SK-N-SH (cell line): ENCODE measurements around the gene ILF3. TPM values are rescaled to one million over a fixed set of nuclear protein-coding genes. Genes with fewer than 3 reads are reported as not detected.

Experiments used
- CTCF ChIA-PET: fragments of 300-600, 350-600 bp; formaldehyde crosslinking; extraction: SDS; loops from one replicate; lab custom pipeline; 2021; lab: Yijun Ruan, JAX
- POLR2A ChIA-PET: fragments of 350-600 bp; sonication (Branson Sonifier 250); formaldehyde crosslinking; extraction: SDS; loops from one replicate; lab custom pipeline; 2020; ENCODE audit warnings: antibody characterized with exemption, inconsistent platforms; lab: Yijun Ruan, JAX
- DNase-seq: peaks from one replicate; pipeline ENCODE4 v3.0.0; 2012
- H2AFZ ChIP-seq: fragments of 200-600 bp; sonication (generic); 2 replicates; pipeline ENCODE4 v1.8.1; 2016; ENCODE audit warnings: antibody characterized with exemption, mild to moderate bottlenecking, low read depth
- H3F3A ChIP-seq: fragments of 200-600 bp; sonication (generic); replicated peaks from 2 replicates; pipeline ENCODE3; 2016; ENCODE audit warnings: antibody characterized with exemption, mild to moderate bottlenecking; ENCODE audit not compliant: insufficient read depth
- H3K27ac ChIP-seq, 2 experiments: fragments of 200-500 bp in 1 of 2; fragments of 200-600 bp in 1 of 2; sonication (Bioruptor generic) in 1 of 2; sonication (generic), shearing (Covaris generic) in 1 of 2; 2 replicates each; pipeline versions ENCODE4 v1.5.1 to v1.6.1; 2014 to 2016; ENCODE audit warnings: low read depth in 2 of 2, inconsistent platforms in 1 of 2, low read length in 1 of 2, mild to moderate bottlenecking in 1 of 2, mixed read lengths in 1 of 2
- H3K27me3 ChIP-seq: fragments of 200-600 bp; sonication (generic), shearing (Covaris generic); 2 replicates; pipeline ENCODE4 v1.6.1; 2016; ENCODE audit warnings: mixed run types; ENCODE audit not compliant: insufficient read depth
- H3K36me3 ChIP-seq, 2 experiments: fragments of 200-500 bp in 1 of 2; fragments of 200-600 bp in 1 of 2; sonication (Bioruptor generic) in 1 of 2; sonication (generic) in 1 of 2; replicated peaks in 1 of 2; 2 replicates each; pipeline versions ENCODE3 to v1.5.1; 2014 to 2016; ENCODE audit warnings: low read length in 1 of 2, mild to moderate bottlenecking in 1 of 2; ENCODE audit not compliant: insufficient read depth in 2 of 2, control insufficient read depth in 1 of 2
- H3K4me1 ChIP-seq, 2 experiments: fragments of 200-500 bp in 1 of 2; fragments of 200-600 bp in 1 of 2; sonication (Bioruptor generic) in 1 of 2; sonication (generic), shearing (Covaris generic) in 1 of 2; 2 replicates each; pipeline versions ENCODE4 v1.5.1 to v1.6.1; 2014 to 2016; ENCODE audit warnings: low read depth in 1 of 2, low read length in 1 of 2, mixed run types in 1 of 2; ENCODE audit not compliant: insufficient read depth in 2 of 2, control insufficient read depth in 1 of 2
- H3K4me2 ChIP-seq: fragments of 200-600 bp; sonication (generic), shearing (Covaris generic); 2 replicates; pipeline ENCODE4 v1.6.1; 2017; ENCODE audit warnings: mixed run types
- H3K4me3 ChIP-seq, 2 experiments: fragments of 200-500 bp in 1 of 2; fragments of 200-600 bp in 1 of 2; sonication (Bioruptor generic) in 1 of 2; sonication (generic), shearing (Covaris generic) in 1 of 2; 2 replicates each; pipeline versions ENCODE4 v1.5.1 to v1.8.1; 2014 to 2016; ENCODE audit warnings: low read depth in 2 of 2, inconsistent platforms in 1 of 2, low read length in 1 of 2, mild to moderate bottlenecking in 1 of 2, mixed read lengths in 1 of 2, moderate library complexity in 1 of 2
- H3K79me2 ChIP-seq: fragments of 200-600 bp; sonication (generic); 2 replicates; pipeline ENCODE4 v1.8.1; 2017; ENCODE audit warnings: mild to moderate bottlenecking; ENCODE audit not compliant: insufficient read depth
- H3K9ac ChIP-seq: fragments of 200-600 bp; sonication (generic); 2 replicates; pipeline ENCODE4 v1.6.1; 2017; ENCODE audit warnings: mixed run types
- H3K9me2 ChIP-seq: fragments of 200-600 bp; sonication (generic); 2 replicates; pipeline ENCODE4 v1.6.1; 2017; ENCODE audit warnings: mixed run types
- H3K9me3 ChIP-seq: fragments of 200-600 bp; sonication (generic); 2 replicates; pipeline ENCODE4 v1.6.1; 2017; ENCODE audit warnings: mixed run types, mild to moderate bottlenecking, moderate library complexity
- H4K20me1 ChIP-seq: fragments of 200-600 bp; sonication (generic); 2 replicates; pipeline ENCODE4 v1.6.1; 2017; ENCODE audit warnings: mild to moderate bottlenecking, mixed run types; ENCODE audit not compliant: insufficient read depth
- CHD2 ChIP-seq: fragments of 150-350 bp; IDR thresholded peaks from 2 replicates; pipeline ENCODE4 v1.6.1; 2018; ENCODE audit warnings: low read length; ENCODE audit not compliant: partially characterized antibody
- EZH2phosphoT487 ChIP-seq: fragments of 200-600 bp; sonication (generic); IDR thresholded peaks from 2 replicates; pipeline ENCODE4 v1.6.1; 2017; ENCODE audit warnings: low read depth, mixed run types, mild to moderate bottlenecking, antibody characterized with exemption, moderate library complexity, borderline replicate concordance
- FOSL2 ChIP-seq: IDR thresholded peaks from 2 replicates; pipeline ENCODE4 v1.4.0; 2012; ENCODE audit warnings: low read depth, mild to moderate bottlenecking, moderate library complexity, borderline replicate concordance
- MEF2A ChIP-seq: IDR thresholded peaks from 2 replicates; pipeline ENCODE4 v1.4.0; 2012; ENCODE audit warnings: low read depth, borderline replicate concordance
- NRF1 ChIP-seq: IDR thresholded peaks from 2 replicates; pipeline ENCODE4 v1.6.1; 2012; ENCODE audit warnings: low read depth, mild to moderate bottlenecking, low read length
- POLR2AphosphoS5 ChIP-seq: IDR thresholded peaks from 2 replicates; pipeline ENCODE4 v1.6.1; 2012; ENCODE audit warnings: low read depth, low read length
- RXRA ChIP-seq: IDR thresholded peaks from 2 replicates; pipeline ENCODE4 v1.4.0; 2012; ENCODE audit warnings: low read depth, mild to moderate bottlenecking, borderline replicate concordance
- SMC3 ChIP-seq: IDR thresholded peaks from 2 replicates; pipeline ENCODE4 v1.6.1; 2012; ENCODE audit warnings: low read depth, low read length, improper control_type of control experiment
- TAF1 ChIP-seq: IDR thresholded peaks from 2 replicates; pipeline ENCODE4 v1.6.1; 2012; ENCODE audit warnings: low read depth, mild to moderate bottlenecking, low read length, moderate library complexity, borderline replicate concordance
- TCF12 ChIP-seq: IDR thresholded peaks from 2 replicates; pipeline ENCODE4 v1.4.0; 2012
- TEAD4 ChIP-seq: IDR thresholded peaks from 2 replicates; pipeline ENCODE4 v1.4.0; 2012; ENCODE audit warnings: mild to moderate bottlenecking, borderline replicate concordance; ENCODE audit not compliant: insufficient read depth
- WGBS: methylation state at CpG from one replicate; pipeline ENCODE4 v1.1.6; 2017; ENCODE audit warnings: low lambda C conversion rate; 5-methylcytosine and 5-hydroxymethylcytosine counted together
- polyA plus RNA-seq, 3 experiments: library from polyadenylated mRNA; depleted of rRNA; stranded (reverse); fragments of >200 nt; gene quantifications; 2 replicates each; pipeline ENCODE4 v1.2.3, GENCODE V29; 2012
- TF ChIP-seq, protein P1 (sequence below): fragments of 200-600 bp; sonication (generic); IDR thresholded peaks from 2 replicates; pipeline ENCODE4 v1.6.1; 2017; ENCODE audit warnings: antibody characterized with exemption, mild to moderate bottlenecking, moderate library complexity
- TF ChIP-seq, protein P2 (sequence below): IDR thresholded peaks from 2 replicates; pipeline ENCODE4 v1.6.1; 2012; ENCODE audit warnings: mild to moderate bottlenecking, low read depth, low read length, moderate library complexity

ILF3 gene
- polyA plus RNA-seq, 1 of the 3 experiments (the other 2 are of a cell fraction) = 229 TPM

GRCh38 chr19:10686193-10686592 lies 32.0 kb downstream of the ILF3 start:
- peaks cover 32% of the 10 kb centered on the region for H3K79me2 ChIP-seq

GRCh38 chr19:10686661-10687517 lies 32.7 kb downstream of the ILF3 start:
- 89% methylated on average over 12 of the region's 31 CpGs for WGBS
- H3K4me3 ChIP-seq = no peak overlapping the region
- peaks cover 81% of the 10 kb centered on the region for H4K20me1 ChIP-seq
- H3K4me1 ChIP-seq = no peaks in the 10 kb centered on the region
- H3K4me2 ChIP-seq = no peak overlapping the region
- no peak overlapping the region for H3K9ac ChIP-seq
- H3K36me3 ChIP-seq = peaks cover 61 to 96% of the 10 kb centered on the region in 2 experiments
- ChIA-PET CTCF (interaction anchor here (0.7 to 3.2 kb wide), 4 partner anchors 13 to 106 kb away, joined by 3 to 22 read pairs (median 8); partner anchors contain the start of gene QTRT1), POLR2A (no interaction called here)
- H3K9me2 ChIP-seq = no peaks in the 10 kb centered on the region
- DNase-seq = peak; percentile 10
- no peaks in the 10 kb centered on the region for H3K9me3 ChIP-seq
- H3K27ac ChIP-seq = no peak overlapping the region
- peaks cover 13% of the 10 kb centered on the region for H3F3A ChIP-seq
- H2AFZ ChIP-seq = no peak overlapping the region
- H3K79me2 ChIP-seq = peaks cover 26% of the 10 kb centered on the region
- TF ChIP-seq TEAD4 (no peak), POLR2AphosphoS5 (no peak), MEF2A (no peak), FOSL2 (no peak), TCF12 (no peak), NRF1 (no peak), CHD2 (no peak), TAF1 (no peak), RXRA (no peak)
- TF ChIP-seq, protein P1, sequence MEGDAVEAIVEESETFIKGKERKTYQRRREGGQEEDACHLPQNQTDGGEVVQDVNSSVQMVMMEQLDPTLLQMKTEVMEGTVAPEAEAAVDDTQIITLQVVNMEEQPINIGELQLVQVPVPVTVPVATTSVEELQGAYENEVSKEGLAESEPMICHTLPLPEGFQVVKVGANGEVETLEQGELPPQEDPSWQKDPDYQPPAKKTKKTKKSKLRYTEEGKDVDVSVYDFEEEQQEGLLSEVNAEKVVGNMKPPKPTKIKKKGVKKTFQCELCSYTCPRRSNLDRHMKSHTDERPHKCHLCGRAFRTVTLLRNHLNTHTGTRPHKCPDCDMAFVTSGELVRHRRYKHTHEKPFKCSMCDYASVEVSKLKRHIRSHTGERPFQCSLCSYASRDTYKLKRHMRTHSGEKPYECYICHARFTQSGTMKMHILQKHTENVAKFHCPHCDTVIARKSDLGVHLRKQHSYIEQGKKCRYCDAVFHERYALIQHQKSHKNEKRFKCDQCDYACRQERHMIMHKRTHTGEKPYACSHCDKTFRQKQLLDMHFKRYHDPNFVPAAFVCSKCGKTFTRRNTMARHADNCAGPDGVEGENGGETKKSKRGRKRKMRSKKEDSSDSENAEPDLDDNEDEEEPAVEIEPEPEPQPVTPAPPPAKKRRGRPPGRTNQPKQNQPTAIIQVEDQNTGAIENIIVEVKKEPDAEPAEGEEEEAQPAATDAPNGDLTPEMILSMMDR = no peak
- TF ChIP-seq, protein P2, sequence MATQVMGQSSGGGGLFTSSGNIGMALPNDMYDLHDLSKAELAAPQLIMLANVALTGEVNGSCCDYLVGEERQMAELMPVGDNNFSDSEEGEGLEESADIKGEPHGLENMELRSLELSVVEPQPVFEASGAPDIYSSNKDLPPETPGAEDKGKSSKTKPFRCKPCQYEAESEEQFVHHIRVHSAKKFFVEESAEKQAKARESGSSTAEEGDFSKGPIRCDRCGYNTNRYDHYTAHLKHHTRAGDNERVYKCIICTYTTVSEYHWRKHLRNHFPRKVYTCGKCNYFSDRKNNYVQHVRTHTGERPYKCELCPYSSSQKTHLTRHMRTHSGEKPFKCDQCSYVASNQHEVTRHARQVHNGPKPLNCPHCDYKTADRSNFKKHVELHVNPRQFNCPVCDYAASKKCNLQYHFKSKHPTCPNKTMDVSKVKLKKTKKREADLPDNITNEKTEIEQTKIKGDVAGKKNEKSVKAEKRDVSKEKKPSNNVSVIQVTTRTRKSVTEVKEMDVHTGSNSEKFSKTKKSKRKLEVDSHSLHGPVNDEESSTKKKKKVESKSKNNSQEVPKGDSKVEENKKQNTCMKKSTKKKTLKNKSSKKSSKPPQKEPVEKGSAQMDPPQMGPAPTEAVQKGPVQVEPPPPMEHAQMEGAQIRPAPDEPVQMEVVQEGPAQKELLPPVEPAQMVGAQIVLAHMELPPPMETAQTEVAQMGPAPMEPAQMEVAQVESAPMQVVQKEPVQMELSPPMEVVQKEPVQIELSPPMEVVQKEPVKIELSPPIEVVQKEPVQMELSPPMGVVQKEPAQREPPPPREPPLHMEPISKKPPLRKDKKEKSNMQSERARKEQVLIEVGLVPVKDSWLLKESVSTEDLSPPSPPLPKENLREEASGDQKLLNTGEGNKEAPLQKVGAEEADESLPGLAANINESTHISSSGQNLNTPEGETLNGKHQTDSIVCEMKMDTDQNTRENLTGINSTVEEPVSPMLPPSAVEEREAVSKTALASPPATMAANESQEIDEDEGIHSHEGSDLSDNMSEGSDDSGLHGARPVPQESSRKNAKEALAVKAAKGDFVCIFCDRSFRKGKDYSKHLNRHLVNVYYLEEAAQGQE = no peak
- no peaks in the 10 kb centered on the region for H3K27me3 ChIP-seq

More at GRCh38 chr19:10686193-10686592, 32.0 kb downstream of the ILF3 start:
- H3K4me3 ChIP-seq = no peak overlapping the region
- H4K20me1 ChIP-seq = peaks cover 81% of the 10 kb centered on the region
- ChIA-PET POLR2A (no interaction called here), CTCF (interaction anchor here (0.7 to 2.6 kb wide), 2 partner anchors 14 to 15 kb away, joined by 3 to 8 read pairs; no protein-coding TSS in a partner anchor)
- H3K36me3 ChIP-seq = peaks cover 68 to 98% of the 10 kb centered on the region in 2 experiments
- H3F3A ChIP-seq = peaks cover 13% of the 10 kb centered on the region
- no peak overlapping the region for H3K9ac ChIP-seq
- no peaks in the 10 kb centered on the region for H3K9me3 ChIP-seq
- no peak overlapping the region for H3K4me2 ChIP-seq
- H3K27me3 ChIP-seq = no peaks in the 10 kb centered on the region
- 100% methylated on average over 2 of the region's 10 CpGs for WGBS
- no peaks in the 10 kb centered on the region for H3K4me1 ChIP-seq
- TF ChIP-seq EZH2phosphoT487 = no peak
- no peak for TF ChIP-seq POLR2AphosphoS5
- no peak for TF ChIP-seq SMC3
- no peak overlapping the region for H3K27ac ChIP-seq
- no peak for DNase-seq
- no peaks in the 10 kb centered on the region for H3K9me2 ChIP-seq
- H2AFZ ChIP-seq = no peak overlapping the region
